DOHH2 (cell line): ENCODE data around the gene KCNQ1.
"Not testable (repeated sequence)": the region's sequence is repeated elsewhere in the genome, so short reads cannot be mapped to it uniquely, and the experiment has no call there.

Experiments used
- H3F3A ChIP-seq: fragments of 200-600 bp; sonication (generic), shearing (Covaris generic); 2 replicates; pipeline ENCODE4 v1.6.0; 2016; ENCODE audit warnings: antibody characterized with exemption, mild to moderate bottlenecking; ENCODE audit not compliant: control insufficient read depth, insufficient read depth
- H3K27ac ChIP-seq: fragments of 200-600 bp; sonication (generic); 2 replicates; pipeline ENCODE4 v1.5.1; 2014; ENCODE audit warnings: low read depth, mild to moderate bottlenecking, low read length, moderate library complexity
- H3K27me3 ChIP-seq: fragments of 200-600 bp; sonication (generic); 2 replicates; pipeline ENCODE4 v1.6.1; 2014; ENCODE audit warnings: mild to moderate bottlenecking, low read length, mixed read lengths; ENCODE audit not compliant: control insufficient read depth
- H3K36me3 ChIP-seq: fragments of 200-600 bp; sonication (generic); 2 replicates; pipeline ENCODE4 v1.6.1; 2014; ENCODE audit warnings: mild to moderate bottlenecking, low read length, moderate library complexity, mixed read lengths; ENCODE audit not compliant: control insufficient read depth
- H3K4me1 ChIP-seq: fragments of 200-600 bp; sonication (generic); 2 replicates; pipeline ENCODE4 v1.6.1; 2014; ENCODE audit warnings: mild to moderate bottlenecking, low read length, mixed read lengths; ENCODE audit not compliant: control insufficient read depth
- H3K4me2 ChIP-seq: fragments of 200-600 bp; sonication (generic); 2 replicates; pipeline ENCODE4 v1.6.0; 2014; ENCODE audit warnings: mild to moderate bottlenecking, low read length, moderate library complexity
- H3K4me3 ChIP-seq: fragments of 200-600 bp; sonication (generic); 2 replicates; pipeline ENCODE4 v1.5.1; 2014; ENCODE audit warnings: mild to moderate bottlenecking, low read length, mixed read lengths
- H3K79me2 ChIP-seq: fragments of 200-600 bp; sonication (generic); 2 replicates; pipeline ENCODE4 v1.6.1; 2014; ENCODE audit warnings: mild to moderate bottlenecking, low read length, mixed read lengths; ENCODE audit not compliant: control insufficient read depth
- H3K9me2 ChIP-seq: fragments of 200-600 bp; sonication (generic); replicated peaks from 2 replicates; pipeline ENCODE4 v1.6.1; 2014; ENCODE audit warnings: mild to moderate bottlenecking, low read length, mixed read lengths; ENCODE audit not compliant: control insufficient read depth
- H3K9me3 ChIP-seq: fragments of 200-600 bp; sonication (generic); 2 replicates; pipeline ENCODE4 v1.6.1; 2014; ENCODE audit warnings: antibody characterized with exemption, low read length, mixed read lengths; ENCODE audit not compliant: control insufficient read depth, insufficient read depth
- H4K20me1 ChIP-seq: fragments of 200-600 bp; sonication (generic); 2 replicates; pipeline ENCODE4 v1.6.0; 2014; ENCODE audit warnings: low read depth, mild to moderate bottlenecking, antibody characterized with exemption, low read length, moderate library complexity; ENCODE audit not compliant: control insufficient read depth, insufficient read depth
- CTCF ChIP-seq: fragments of 200-600 bp; sonication (generic); IDR thresholded peaks from one replicate; pipeline ENCODE4 v1.5.1; 2014; ENCODE audit warnings: antibody characterized with exemption, mild to moderate bottlenecking, low read depth, low read length; ENCODE audit not compliant: poor library complexity, severe bottlenecking
- EZH2phosphoT487 ChIP-seq: fragments of 200-600 bp; sonication (generic); IDR thresholded peaks from 2 replicates; pipeline ENCODE4 v1.6.1; 2017; ENCODE audit warnings: borderline replicate concordance, mild to moderate bottlenecking, antibody characterized with exemption, low read length, moderate library complexity, mixed read lengths

KCNQ1 gene

GRCh38 chr11:2621894-2622293 is 177.1 kb downstream of the KCNQ1 start:
- Histone ChIP-seq H3K36me3 (no peaks in the 10 kb centered on the region), H3K27ac (no peak overlapping the region), H3K4me2 (no peak overlapping the region), H3K79me2 (no peaks in the 10 kb centered on the region), H3K9me3 (no peaks in the 10 kb centered on the region), H4K20me1 (no peaks in the 10 kb centered on the region), H3K27me3 (peaks cover 11% of the 10 kb centered on the region; the same call in 1 of the 2 replicates), H3K9me2 (no peaks in the 10 kb centered on the region), H3F3A (no peaks in the 10 kb centered on the region), H3K4me3 (no peak overlapping the region), H3K4me1 (no peaks in the 10 kb centered on the region)
- TF ChIP-seq EZH2phosphoT487, result no peak
- TF ChIP-seq CTCF, result no peak

GRCh38 chr11:2625183-2625582 is 180.4 kb downstream of the KCNQ1 start:
- no peak overlapping the region for H3K4me3 ChIP-seq
- no peaks in the 10 kb centered on the region for H3K36me3 ChIP-seq
- no peak overlapping the region for H3K27ac ChIP-seq
- peaks cover 11% of the 10 kb centered on the region; the same call in 1 of the 2 replicates for H3K27me3 ChIP-seq
- no peaks in the 10 kb centered on the region for H3K79me2 ChIP-seq
- no peaks in the 10 kb centered on the region for H4K20me1 ChIP-seq
- H3K9me3 ChIP-seq, result no peaks in the 10 kb centered on the region
- H3K4me1 ChIP-seq, result no peaks in the 10 kb centered on the region
- no peak overlapping the region for H3K4me2 ChIP-seq
- no peaks in the 10 kb centered on the region for H3K9me2 ChIP-seq
- no peak for TF ChIP-seq EZH2phosphoT487
- H3F3A ChIP-seq, result no peaks in the 10 kb centered on the region

- TF ChIP-seq CTCF, result no peak
- TF ChIP-seq EZH2phosphoT487, result no peak
- Histone ChIP-seq H3K36me3 (no peaks in the 10 kb centered on the region), H3K4me3 (no peak overlapping the region), H3K4me1 (no peaks in the 10 kb centered on the region), H4K20me1 (no peaks in the 10 kb centered on the region), H3K4me2 (no peak overlapping the region), H3K9me3 (peaks cover 7% of the 10 kb centered on the region; the same call in 1 of the 2 replicates), H3K79me2 (no peaks in the 10 kb centered on the region), H3K27me3 (0 out of 2 replicates have a peak, but pooled peaks cover 2% of the 10 kb centered on the region), H3K9me2 (no peaks in the 10 kb centered on the region), H3F3A (no peaks in the 10 kb centered on the region), H3K27ac (no peak overlapping the region)
Observed at GRCh38 chr11:2630679-2631078, 185.9 kb downstream of the KCNQ1 start.

- Histone ChIP-seq H4K20me1 (no peaks in the 10 kb centered on the region), H3K27ac (no peak overlapping the region), H3K4me2 (no peak overlapping the region), H3K4me1 (no peaks in the 10 kb centered on the region), H3F3A (no peaks in the 10 kb centered on the region), H3K4me3 (no peak overlapping the region), H3K9me3 (peaks cover 7% of the 10 kb centered on the region; the same call in 1 of the 2 replicates), H3K79me2 (no peaks in the 10 kb centered on the region), H3K36me3 (no peaks in the 10 kb centered on the region), H3K27me3 (0 out of 2 replicates have a peak, but pooled peaks cover under 1% of the 10 kb centered on the region), H3K9me2 (no peaks in the 10 kb centered on the region)
- TF ChIP-seq CTCF (no peak), EZH2phosphoT487 (no peak)
Observed at GRCh38 chr11:2631161-2631560, 186.4 kb downstream of the KCNQ1 start.

DNA sequence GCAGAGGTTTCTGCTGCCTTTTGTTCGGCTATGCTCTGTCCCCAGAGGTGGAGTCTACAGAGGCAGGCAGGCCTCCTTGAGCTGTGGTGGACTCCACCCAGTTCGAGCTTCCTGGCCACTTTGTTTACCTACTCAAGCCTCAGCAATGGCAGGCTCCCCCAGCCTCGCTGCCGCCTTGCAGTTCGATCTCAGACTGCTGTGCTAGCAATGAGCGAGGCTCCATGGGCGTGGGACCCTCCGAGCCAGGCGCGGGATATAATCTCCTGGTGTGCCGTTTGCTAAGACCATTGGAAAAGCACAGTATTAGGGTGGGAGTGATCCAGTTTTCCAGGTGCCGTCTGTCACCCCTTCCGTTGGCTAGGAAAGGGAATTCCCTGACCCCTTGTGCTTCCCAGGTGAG is 195.0 kb downstream of the KCNQ1 start:
- H3K4me2 ChIP-seq, H3F3A ChIP-seq, H3K36me3 ChIP-seq, H3K9me3 ChIP-seq, H3K79me2 ChIP-seq, H3K4me1 ChIP-seq, H3K27me3 ChIP-seq, H3K27ac ChIP-seq, H3K4me3 ChIP-seq, H4K20me1 ChIP-seq, H3K9me2 ChIP-seq: not testable (repeated sequence)
